ENCODE data around the gene DRD4. TPM values are rescaled to one million over a fixed set of nuclear protein-coding genes. Genes with fewer than 3 reads are reported as not detected.

Gene DRD4
- total RNA-seq, 1 donor from 2014 or later = 0.28 TPM

DNA sequence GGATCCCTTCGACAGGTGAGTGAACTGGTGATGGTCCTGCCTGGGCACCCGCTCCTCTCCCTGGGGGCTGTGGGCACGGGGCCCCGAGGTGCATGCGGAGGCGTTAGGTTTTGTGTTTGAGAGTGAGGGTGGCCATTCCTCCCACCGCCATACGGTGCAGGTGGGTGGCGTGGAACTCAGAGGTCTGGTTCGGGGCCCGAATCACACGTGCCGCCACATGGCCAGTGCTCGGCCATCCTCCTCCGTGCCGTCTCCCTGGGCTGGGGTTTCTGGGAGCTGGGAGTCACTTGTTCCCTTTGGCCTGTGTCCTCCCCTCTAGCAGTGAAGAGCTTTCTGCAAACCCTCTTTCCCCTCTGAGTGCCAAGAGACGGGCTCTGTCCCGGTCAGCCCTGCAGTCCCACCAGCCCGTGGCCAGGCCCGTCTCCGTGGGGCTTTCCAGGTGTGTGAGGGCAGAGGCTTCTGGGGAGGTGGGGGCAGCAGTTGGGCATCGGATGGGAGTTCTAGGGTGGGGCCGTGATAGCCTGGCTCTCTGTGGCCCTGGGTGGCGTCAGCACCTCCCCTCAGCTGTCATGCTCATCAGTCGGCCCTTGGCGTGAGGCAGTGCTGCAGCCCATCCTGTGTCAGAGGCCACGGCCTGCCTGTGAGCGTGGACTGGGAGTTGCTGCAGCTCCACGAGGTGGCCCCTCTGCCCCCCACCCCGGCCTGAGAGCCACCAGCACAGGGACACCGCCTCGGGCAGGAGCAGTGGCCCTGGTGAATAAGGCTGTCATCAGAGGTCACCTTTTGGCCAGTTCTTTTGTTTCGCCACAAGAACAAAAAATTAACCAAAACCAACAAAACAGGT, 31.6 kb upstream of the DRD4 start:
- H3K27ac Mint-ChIP-seq = no peak overlapping the region

DNA sequence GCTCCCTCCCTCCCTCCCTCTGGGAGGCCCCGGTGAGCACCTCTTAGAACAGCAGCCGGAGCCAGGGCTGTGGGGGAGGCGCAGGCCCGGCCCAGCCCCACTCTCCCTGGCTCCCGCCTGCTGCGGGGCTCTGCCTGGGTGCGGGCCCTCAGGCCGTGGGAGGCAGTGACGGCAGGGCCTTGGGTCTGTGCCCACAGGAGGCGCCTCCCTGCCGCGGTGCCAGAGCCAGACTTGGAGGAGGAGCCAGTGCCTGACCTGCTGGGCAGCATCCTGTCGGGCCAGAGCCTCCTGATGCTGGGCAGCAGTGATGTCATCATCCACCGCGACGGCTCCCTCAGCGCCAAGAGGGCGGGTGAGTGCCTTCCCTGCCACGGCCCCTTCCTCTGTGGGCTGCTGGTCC, 30.8 kb upstream of the DRD4 start:
- peaks cover 41% of the 10 kb centered on the region for H3K36me3 Mint-ChIP-seq (ENCODE audit: low read depth)

More for the DNA sequence above, 31.6 kb upstream of the DRD4 start:
- Mint-ChIP-seq H3K9me3 (no peaks in the 10 kb centered on the region), H3K4me1 (peaks cover 2% of the 10 kb centered on the region), H3K27me3 (no peaks in the 10 kb centered on the region), H3K4me3 (no peak overlapping the region), H3K36me3 (ENCODE audit: low read depth) (peaks cover 38% of the 10 kb centered on the region)
- no peak for DNase-seq
- intact Hi-C loops (cut with micrococcal nuclease) = no loop called here

DNA sequence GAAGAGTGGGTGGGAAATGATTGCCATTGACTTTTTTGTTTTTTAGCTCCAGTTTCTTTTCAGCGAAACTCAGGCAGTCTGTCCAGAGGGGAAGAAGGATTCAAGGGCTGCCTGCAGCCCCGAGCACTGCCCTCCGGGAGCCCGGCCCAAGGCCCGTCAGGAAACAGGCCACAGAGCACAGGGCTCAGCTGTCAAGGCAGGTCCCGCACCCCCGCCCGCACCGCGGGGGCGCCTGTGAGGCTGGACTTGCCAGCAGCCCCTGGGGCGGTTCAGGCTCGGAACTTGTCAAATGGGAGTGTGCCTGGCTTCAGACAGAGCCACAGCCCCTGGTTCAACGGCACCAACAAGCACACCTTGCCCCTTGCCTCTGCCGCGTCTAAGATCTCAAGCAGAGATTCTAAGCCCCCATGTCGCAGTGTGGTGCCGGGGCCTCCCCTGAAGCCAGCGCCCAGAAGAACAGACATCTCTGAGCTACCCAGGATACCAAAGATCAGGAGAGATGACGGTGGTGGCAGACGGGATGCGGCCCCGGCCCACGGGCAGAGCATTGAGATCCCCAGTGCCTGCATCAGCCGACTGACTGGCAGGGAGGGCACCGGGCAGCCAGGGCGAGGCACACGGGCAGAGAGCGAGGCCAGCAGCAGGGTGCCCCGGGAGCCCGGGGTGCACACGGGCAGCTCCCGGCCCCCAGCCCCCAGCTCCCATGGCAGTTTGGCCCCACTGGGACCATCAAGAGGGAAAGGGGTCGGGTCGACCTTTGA, 29.9 kb upstream of the DRD4 start:
- H3K27me3 Mint-ChIP-seq = no peaks in the 10 kb centered on the region
- DNase-seq = peak; percentile 56
- no peak overlapping the region for H3K4me3 Mint-ChIP-seq
- no peak overlapping the region for H3K27ac Mint-ChIP-seq
- peaks cover 4% of the 10 kb centered on the region for H3K4me1 Mint-ChIP-seq
- H3K36me3 Mint-ChIP-seq (ENCODE audit: low read depth) = peaks cover 44% of the 10 kb centered on the region
- intact Hi-C loops (cut with micrococcal nuclease) = no loop called here
- H3K9me3 Mint-ChIP-seq = no peaks in the 10 kb centered on the region

More for the DNA sequence above, 30.8 kb upstream of the DRD4 start:
- peaks cover 2% of the 10 kb centered on the region for H3K4me1 Mint-ChIP-seq
- intact Hi-C loops (cut with micrococcal nuclease) = no loop called here
- H3K4me3 Mint-ChIP-seq = no peak overlapping the region
- no peak overlapping the region for H3K27ac Mint-ChIP-seq
- DNase-seq = no peak
- H3K27me3 Mint-ChIP-seq = no peaks in the 10 kb centered on the region
- H3K9me3 Mint-ChIP-seq = no peaks in the 10 kb centered on the region

GRCh38 chr11:607971-608659, 29.0 kb upstream of the DRD4 start:
- Mint-ChIP-seq H3K36me3 (ENCODE audit: low read depth) (peaks cover 47% of the 10 kb centered on the region), H3K9me3 (no peaks in the 10 kb centered on the region), H3K4me1 (peaks cover 6% of the 10 kb centered on the region), H3K4me3 (no peak overlapping the region), H3K27me3 (no peaks in the 10 kb centered on the region), H3K27ac (no peak overlapping the region)
- peak; percentile 56 for DNase-seq
- intact Hi-C loops (cut with micrococcal nuclease) = no loop called here

DNA sequence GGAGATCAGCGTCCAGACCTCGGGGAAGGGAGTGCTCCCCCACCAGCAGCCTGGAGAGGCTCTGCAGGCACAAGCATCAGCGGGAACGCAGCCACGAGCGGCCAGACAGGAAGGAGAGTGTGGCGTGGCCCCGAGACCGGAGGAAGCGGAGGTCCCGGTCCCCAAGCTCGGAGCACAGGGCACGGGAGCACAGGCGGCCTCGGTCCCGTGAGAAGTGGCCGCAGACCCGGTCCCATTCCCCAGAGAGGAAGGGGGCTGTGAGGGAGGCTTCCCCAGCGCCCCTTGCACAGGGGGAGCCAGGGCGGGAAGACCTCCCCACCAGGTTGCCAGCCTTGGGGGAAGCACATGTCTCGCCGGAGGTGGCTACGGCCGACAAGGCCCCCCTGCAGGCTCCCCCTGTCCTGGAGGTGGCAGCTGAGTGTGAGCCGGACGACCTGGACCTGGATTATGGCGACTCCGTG, 28.2 kb upstream of the DRD4 start:
- H3K27ac Mint-ChIP-seq = no peak overlapping the region
- H3K27me3 Mint-ChIP-seq = no peaks in the 10 kb centered on the region
- peaks cover 7% of the 10 kb centered on the region for H3K4me1 Mint-ChIP-seq
- intact Hi-C loops (cut with micrococcal nuclease) = no loop called here
- H3K9me3 Mint-ChIP-seq = no peaks in the 10 kb centered on the region
- H3K4me3 Mint-ChIP-seq = no peak overlapping the region
- no peak for DNase-seq
- H3K36me3 Mint-ChIP-seq (ENCODE audit: low read depth) = peaks cover 46% of the 10 kb centered on the region

DNA sequence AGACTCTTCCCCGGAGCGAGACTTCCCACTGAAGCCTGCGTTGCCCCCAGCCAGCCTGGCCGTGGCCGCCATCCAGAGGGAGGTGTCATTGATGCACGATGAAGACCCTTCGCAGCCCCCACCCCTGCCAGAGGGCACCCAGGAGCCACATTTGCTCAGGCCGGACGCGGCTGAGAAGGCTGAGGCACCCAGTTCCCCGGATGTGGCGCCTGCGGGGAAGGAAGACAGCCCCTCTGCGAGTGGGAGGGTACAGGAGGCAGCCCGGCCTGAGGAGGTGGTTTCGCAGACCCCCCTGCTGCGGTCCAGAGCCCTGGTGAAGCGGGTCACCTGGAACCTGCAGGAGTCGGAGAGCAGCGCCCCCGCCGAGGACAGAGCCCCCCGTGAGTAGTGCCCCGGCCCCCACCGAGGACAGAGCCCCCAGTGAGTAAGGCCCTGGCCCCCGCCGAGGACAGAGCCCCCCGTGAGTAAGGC, 27.7 kb upstream of the DRD4 start:
- no peaks in the 10 kb centered on the region for H3K27me3 Mint-ChIP-seq
- H3K27ac Mint-ChIP-seq = no peak overlapping the region
- H3K4me3 Mint-ChIP-seq = no peak overlapping the region
- peaks cover 46% of the 10 kb centered on the region for H3K36me3 Mint-ChIP-seq (ENCODE audit: low read depth)
- intact Hi-C loops (cut with micrococcal nuclease) = no loop called here
- no peak for DNase-seq
- no peaks in the 10 kb centered on the region for H3K9me3 Mint-ChIP-seq
- H3K4me1 Mint-ChIP-seq = peaks cover 11% of the 10 kb centered on the region

DNA sequence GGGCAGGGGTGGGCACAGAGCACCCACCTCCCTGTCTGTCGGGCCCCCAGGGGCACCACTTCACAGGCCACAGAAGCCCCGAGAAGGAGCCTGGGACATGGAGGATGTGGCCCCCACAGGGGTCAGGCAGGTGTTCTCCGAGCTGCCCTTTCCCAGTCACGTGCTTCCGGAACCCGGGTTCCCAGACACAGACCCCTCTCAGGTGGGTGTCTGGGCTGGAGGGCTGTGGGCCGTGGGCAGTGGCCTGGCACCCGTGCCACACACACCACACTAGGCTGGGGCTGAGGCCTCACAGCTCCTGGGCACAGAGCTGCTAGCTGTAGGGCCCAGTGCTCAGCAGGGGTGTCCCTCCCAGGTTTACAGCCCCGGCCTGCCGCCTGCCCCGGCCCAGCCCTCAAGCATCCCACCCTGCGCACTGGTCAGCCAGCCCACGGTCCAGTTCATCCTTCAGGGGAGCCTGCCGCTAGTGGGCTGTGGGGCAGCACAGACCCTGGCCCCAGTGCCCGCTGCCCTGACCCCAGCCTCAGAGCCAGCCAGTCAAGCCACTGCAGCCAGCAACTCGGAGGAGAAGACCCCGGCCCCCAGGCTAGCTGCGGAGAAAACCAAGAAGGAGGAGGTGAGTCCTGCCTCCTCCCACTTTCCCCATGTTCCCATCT, 26.8 kb upstream of the DRD4 start:
- Mint-ChIP-seq H3K36me3 (ENCODE audit: low read depth) (peaks cover 42% of the 10 kb centered on the region), H3K4me1 (peaks cover 14% of the 10 kb centered on the region), H3K9me3 (no peaks in the 10 kb centered on the region), H3K27me3 (no peaks in the 10 kb centered on the region), H3K27ac (no peak overlapping the region), H3K4me3 (no peak overlapping the region)
- intact Hi-C loops (cut with micrococcal nuclease) = no loop called here
- DNase-seq = peak; percentile 58

GRCh38 chr11:611001-611996, 25.8 kb upstream of the DRD4 start:
- intact Hi-C loops (cut with micrococcal nuclease) = no loop called here

GRCh38 chr11:612201-612960, 24.7 kb upstream of the DRD4 start:
- Mint-ChIP-seq H3K9me3 (no peaks in the 10 kb centered on the region), H3K4me3 (peak overlapping the region; percentile 12), H3K36me3 (ENCODE audit: low read depth) (peaks cover 36% of the 10 kb centered on the region), H3K27me3 (no peaks in the 10 kb centered on the region), H3K27ac (peak overlapping the region; percentile 68), H3K4me1 (peaks cover 20% of the 10 kb centered on the region)
- DNase-seq = peak; percentile 79
- intact Hi-C loops (cut with micrococcal nuclease) = no loop called here

More at GRCh38 chr11:611001-611996, 25.8 kb upstream of the DRD4 start:
- H3K27me3 Mint-ChIP-seq = no peaks in the 10 kb centered on the region
- H3K9me3 Mint-ChIP-seq = no peaks in the 10 kb centered on the region
- no peak overlapping the region for H3K27ac Mint-ChIP-seq
- peak; percentile 63 for DNase-seq
- H3K4me1 Mint-ChIP-seq = peaks cover 17% of the 10 kb centered on the region
- no peak overlapping the region for H3K4me3 Mint-ChIP-seq
- peaks cover 44% of the 10 kb centered on the region for H3K36me3 Mint-ChIP-seq (ENCODE audit: low read depth)

- H3K27ac Mint-ChIP-seq = no peak overlapping the region
- H3K9me3 Mint-ChIP-seq = no peaks in the 10 kb centered on the region
- peaks cover 20% of the 10 kb centered on the region for H3K4me1 Mint-ChIP-seq
- DNase-seq = peak; percentile 66
- peak overlapping the region; percentile 12 for H3K4me3 Mint-ChIP-seq
- H3K36me3 Mint-ChIP-seq (ENCODE audit: low read depth) = peaks cover 34% of the 10 kb centered on the region
- intact Hi-C loops (cut with micrococcal nuclease) = no loop called here
- no peaks in the 10 kb centered on the region for H3K27me3 Mint-ChIP-seq
Observed at GRCh38 chr11:612961-613300, 24.1 kb upstream of the DRD4 start.

DNA sequence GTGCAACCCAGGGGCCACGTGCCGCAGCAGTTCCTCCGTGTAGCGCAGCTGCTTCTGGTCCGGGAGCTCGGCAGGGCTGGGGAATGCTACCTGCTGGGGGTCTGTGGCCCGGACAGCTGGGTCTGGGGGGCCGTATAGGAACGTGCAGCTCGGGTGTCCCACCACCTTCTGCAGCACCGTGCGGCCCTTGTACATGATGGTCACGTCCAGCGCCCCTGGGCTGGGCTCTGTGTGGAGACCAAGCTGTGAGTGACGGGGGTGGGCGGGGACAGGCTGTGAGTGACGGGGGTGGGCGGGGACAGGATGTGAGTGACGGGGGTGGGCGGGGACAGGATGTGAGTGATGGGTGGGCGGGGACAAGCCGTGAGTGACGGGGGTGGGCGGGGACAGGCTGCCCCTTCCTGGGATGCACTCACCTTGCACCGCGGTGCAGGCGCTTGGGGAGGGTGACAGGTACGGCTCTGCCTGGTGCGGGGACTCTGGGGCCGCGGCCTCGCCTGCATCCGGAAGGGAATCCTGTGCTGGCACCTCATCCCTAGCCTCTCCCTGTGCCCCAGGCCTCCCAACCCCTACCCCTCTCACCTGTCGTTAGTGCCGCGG, 23.6 kb upstream of the DRD4 start:
- Mint-ChIP-seq H3K36me3 (ENCODE audit: low read depth) (peaks cover 31% of the 10 kb centered on the region), H3K4me3 (peak overlapping the region; percentile 89), H3K27me3 (no peaks in the 10 kb centered on the region), H3K4me1 (peaks cover 20% of the 10 kb centered on the region), H3K27ac (peak overlapping the region; percentile 81), H3K9me3 (no peaks in the 10 kb centered on the region)
- DNase-seq = peak; percentile 88
- intact Hi-C loops (cut with micrococcal nuclease) = no loop called here
